ENCODE data around the gene MPP2. TPM values are rescaled to one million over a fixed set of nuclear protein-coding genes. Genes with fewer than 3 reads are reported as not detected.
"Not testable (repeated sequence)": the region's sequence is repeated elsewhere in the genome, so short reads cannot be mapped to it uniquely, and the experiment has no call there.

The MPP2 gene
- polyA plus RNA-seq, 1 of the 3 experiments (the other 2 are of a cell fraction) = 8.3 TPM

DNA sequence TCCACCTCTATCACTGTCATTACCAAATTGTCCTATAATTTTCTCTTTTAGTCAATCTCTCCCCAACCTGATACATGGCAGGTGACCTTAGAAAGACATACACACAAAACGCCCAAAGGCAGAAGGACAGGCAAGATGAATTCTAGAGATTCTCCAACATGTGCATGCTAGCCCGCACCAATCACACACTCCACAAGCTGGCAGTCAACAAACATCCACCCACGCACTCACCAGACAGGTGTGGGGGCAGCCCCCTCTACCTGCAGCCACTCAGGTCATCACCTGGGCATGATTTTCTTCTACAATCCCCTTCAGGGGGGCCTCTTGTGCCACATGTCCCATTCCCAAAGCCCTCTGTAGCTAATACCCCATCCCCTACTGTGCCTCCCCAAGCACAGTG lies 9.5 kb downstream of the MPP2 start:
- H3K27ac ChIP-seq (ENCODE audit: low read depth in 2 of 2, low read length in 1 of 2) = no peak overlapping the region
- peaks cover 7 to 19% of the 10 kb centered on the region in 2 experiments; a peak in 2 of 4 replicates for H3K4me1 ChIP-seq (ENCODE audit: control insufficient read depth in 1 of 2, insufficient read depth in 2 of 2, low read depth in 1 of 2, low read length in 1 of 2)
- CTCF ChIA-PET = interaction anchor here (4.5 to 23.5 kb wide), 2 partner anchors 11 to 19 kb away, joined by 40 to 344 read pairs; partner anchors contain the start of gene MPP2
- H3K36me3 ChIP-seq (replicated peaks in 1 of 2; ENCODE audit: control insufficient read depth in 1 of 2, insufficient read depth in 2 of 2, low read length in 1 of 2) = no peaks in the 10 kb centered on the region
- POLR2A ChIA-PET = no interaction called here
- H3K4me3 ChIP-seq (ENCODE audit: low read depth in 2 of 2, low read length in 1 of 2) = no peak overlapping the region
- H3F3A ChIP-seq (replicated peaks; ENCODE audit: insufficient read depth) = no peaks in the 10 kb centered on the region
- H3K79me2 ChIP-seq (ENCODE audit: insufficient read depth) = no peaks in the 10 kb centered on the region
- no peaks in the 10 kb centered on the region for H3K9me3 ChIP-seq
- DNase-seq = no peak
- WGBS (ENCODE audit: low lambda C conversion rate) = 89% methylated on average over 3 of the region's 3 CpGs
- H3K9ac ChIP-seq = no peak overlapping the region
- H3K4me2 ChIP-seq = no peak overlapping the region
- H3K9me2 ChIP-seq = no peaks in the 10 kb centered on the region
- TF ChIP-seq RAD21 (IDR thresholded peaks at IDR 0.05; ENCODE audit: low read length) (no peak), NFIC (IDR thresholded peaks at IDR 0.05; ENCODE audit: borderline replicate concordance) (no peak), CHD2 (IDR thresholded peaks at IDR 0.05; ENCODE audit: low read length, partially characterized antibody) (no peak), YY1 (IDR thresholded peaks at IDR 0.05; ENCODE audit: low read depth) (no peak), SIN3A (IDR thresholded peaks at IDR 0.05; ENCODE audit: borderline replicate concordance, low read depth, low read length) (no peak), SMC3 (IDR thresholded peaks at IDR 0.05; ENCODE audit: low read depth, low read length) (no peak), MXI1 (IDR thresholded peaks at IDR 0.05; ENCODE audit: low read depth, low read length) (no peak), FOSL2 (IDR thresholded peaks at IDR 0.05; ENCODE audit: borderline replicate concordance, low read depth) (no peak), GATA2 (CRISPR knock-in tag; IDR thresholded peaks at IDR 0.05) (no peak), FOXJ3 (CRISPR knock-in tag; IDR thresholded peaks at IDR 0.05) (no peak), TAF1 (IDR thresholded peaks at IDR 0.05; ENCODE audit: borderline replicate concordance, low read depth, low read length) (no peak), NRF1 (IDR thresholded peaks at IDR 0.05; ENCODE audit: low read depth, low read length) (no peak), RCOR1 (IDR thresholded peaks at IDR 0.05; ENCODE audit: low read length) (no peak), FOXM1 (IDR thresholded peaks at IDR 0.05; ENCODE audit: low read depth) (no peak)
- TF ChIP-seq, protein P1, sequence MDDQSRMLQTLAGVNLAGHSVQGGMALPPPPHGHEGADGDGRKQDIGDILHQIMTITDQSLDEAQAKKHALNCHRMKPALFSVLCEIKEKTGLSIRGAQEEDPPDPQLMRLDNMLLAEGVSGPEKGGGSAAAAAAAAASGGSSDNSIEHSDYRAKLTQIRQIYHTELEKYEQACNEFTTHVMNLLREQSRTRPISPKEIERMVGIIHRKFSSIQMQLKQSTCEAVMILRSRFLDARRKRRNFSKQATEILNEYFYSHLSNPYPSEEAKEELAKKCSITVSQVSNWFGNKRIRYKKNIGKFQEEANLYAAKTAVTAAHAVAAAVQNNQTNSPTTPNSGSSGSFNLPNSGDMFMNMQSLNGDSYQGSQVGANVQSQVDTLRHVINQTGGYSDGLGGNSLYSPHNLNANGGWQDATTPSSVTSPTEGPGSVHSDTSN (IDR thresholded peaks at IDR 0.05) = no peak
- TF ChIP-seq, protein P2, sequence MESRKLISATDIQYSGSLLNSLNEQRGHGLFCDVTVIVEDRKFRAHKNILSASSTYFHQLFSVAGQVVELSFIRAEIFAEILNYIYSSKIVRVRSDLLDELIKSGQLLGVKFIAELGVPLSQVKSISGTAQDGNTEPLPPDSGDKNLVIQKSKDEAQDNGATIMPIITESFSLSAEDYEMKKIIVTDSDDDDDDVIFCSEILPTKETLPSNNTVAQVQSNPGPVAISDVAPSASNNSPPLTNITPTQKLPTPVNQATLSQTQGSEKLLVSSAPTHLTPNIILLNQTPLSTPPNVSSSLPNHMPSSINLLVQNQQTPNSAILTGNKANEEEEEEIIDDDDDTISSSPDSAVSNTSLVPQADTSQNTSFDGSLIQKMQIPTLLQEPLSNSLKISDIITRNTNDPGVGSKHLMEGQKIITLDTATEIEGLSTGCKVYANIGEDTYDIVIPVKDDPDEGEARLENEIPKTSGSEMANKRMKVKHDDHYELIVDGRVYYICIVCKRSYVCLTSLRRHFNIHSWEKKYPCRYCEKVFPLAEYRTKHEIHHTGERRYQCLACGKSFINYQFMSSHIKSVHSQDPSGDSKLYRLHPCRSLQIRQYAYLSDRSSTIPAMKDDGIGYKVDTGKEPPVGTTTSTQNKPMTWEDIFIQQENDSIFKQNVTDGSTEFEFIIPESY (IDR thresholded peaks at IDR 0.05; ENCODE audit: borderline replicate concordance, low read depth) = no peak
- TF ChIP-seq, protein P3, sequence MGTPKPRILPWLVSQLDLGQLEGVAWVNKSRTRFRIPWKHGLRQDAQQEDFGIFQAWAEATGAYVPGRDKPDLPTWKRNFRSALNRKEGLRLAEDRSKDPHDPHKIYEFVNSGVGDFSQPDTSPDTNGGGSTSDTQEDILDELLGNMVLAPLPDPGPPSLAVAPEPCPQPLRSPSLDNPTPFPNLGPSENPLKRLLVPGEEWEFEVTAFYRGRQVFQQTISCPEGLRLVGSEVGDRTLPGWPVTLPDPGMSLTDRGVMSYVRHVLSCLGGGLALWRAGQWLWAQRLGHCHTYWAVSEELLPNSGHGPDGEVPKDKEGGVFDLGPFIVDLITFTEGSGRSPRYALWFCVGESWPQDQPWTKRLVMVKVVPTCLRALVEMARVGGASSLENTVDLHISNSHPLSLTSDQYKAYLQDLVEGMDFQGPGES (IDR thresholded peaks at IDR 0.05; ENCODE audit: low read depth, low read length) = no peak
- TF ChIP-seq, protein P4, sequence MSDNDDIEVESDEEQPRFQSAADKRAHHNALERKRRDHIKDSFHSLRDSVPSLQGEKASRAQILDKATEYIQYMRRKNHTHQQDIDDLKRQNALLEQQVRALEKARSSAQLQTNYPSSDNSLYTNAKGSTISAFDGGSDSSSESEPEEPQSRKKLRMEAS (IDR thresholded peaks at IDR 0.05; ENCODE audit: low read depth) = no peak
- TF ChIP-seq, protein P5, sequence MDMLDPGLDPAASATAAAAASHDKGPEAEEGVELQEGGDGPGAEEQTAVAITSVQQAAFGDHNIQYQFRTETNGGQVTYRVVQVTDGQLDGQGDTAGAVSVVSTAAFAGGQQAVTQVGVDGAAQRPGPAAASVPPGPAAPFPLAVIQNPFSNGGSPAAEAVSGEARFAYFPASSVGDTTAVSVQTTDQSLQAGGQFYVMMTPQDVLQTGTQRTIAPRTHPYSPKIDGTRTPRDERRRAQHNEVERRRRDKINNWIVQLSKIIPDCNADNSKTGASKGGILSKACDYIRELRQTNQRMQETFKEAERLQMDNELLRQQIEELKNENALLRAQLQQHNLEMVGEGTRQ (IDR thresholded peaks at IDR 0.05; ENCODE audit: borderline replicate concordance, low read depth, low read length) = no peak
- H2AFZ ChIP-seq (ENCODE audit: low read depth) = no peak overlapping the region
- H3K27me3 ChIP-seq (ENCODE audit: insufficient read depth) = no peaks in the 10 kb centered on the region
- H4K20me1 ChIP-seq (ENCODE audit: insufficient read depth) = no peaks in the 10 kb centered on the region

DNA sequence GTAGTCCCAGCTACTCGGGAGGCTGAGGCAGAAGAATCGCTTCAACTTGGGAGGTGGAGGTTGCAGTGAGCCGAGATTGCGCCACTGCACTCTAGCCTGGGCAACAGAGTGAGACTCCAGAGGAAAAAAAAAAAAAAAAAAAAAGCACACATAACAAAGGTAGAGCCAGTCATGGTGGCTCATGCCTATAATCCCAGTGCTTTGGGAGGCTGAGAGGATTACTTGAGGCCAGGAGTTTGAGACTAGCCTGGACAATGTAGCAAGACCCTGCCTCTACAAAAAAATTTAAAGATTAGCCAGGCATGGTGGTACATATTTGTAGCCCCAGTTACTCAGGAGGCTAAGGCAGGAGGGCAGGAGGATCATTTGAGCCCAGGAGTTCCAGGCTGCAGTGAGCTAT lies 12.8 kb downstream of the MPP2 start:
- 88% methylated on average over 4 of the region's 4 CpGs for WGBS (ENCODE audit: low lambda C conversion rate)
- DNase-seq; H3K27me3 ChIP-seq (ENCODE audit: insufficient read depth); H3K27ac ChIP-seq (ENCODE audit: low read depth in 2 of 2, low read length in 1 of 2); H3K4me2 ChIP-seq; H3K9me3 ChIP-seq; POLR2A ChIA-PET; H3K79me2 ChIP-seq (ENCODE audit: insufficient read depth); H3K4me3 ChIP-seq (ENCODE audit: low read depth in 2 of 2, low read length in 1 of 2); H4K20me1 ChIP-seq (ENCODE audit: insufficient read depth); H3K4me1 ChIP-seq (ENCODE audit: control insufficient read depth in 1 of 2, insufficient read depth in 2 of 2, low read depth in 1 of 2, low read length in 1 of 2); H3K36me3 ChIP-seq (replicated peaks in 1 of 2; ENCODE audit: control insufficient read depth in 1 of 2, insufficient read depth in 2 of 2, low read length in 1 of 2); H3K9me2 ChIP-seq; H2AFZ ChIP-seq (ENCODE audit: low read depth); H3F3A ChIP-seq (replicated peaks; ENCODE audit: insufficient read depth); H3K9ac ChIP-seq: not testable (repeated sequence)
- CTCF ChIA-PET = interaction anchor here (0.7 to 23.5 kb wide), 3 partner anchors 16 to 53 kb away, joined by 3 to 344 read pairs (median 4); no protein-coding TSS in a partner anchor

All from SK-N-SH (cell line).